ENCODE results near the gene FCHSD2. TPM values are rescaled to one million over a fixed set of nuclear protein-coding genes. Genes with fewer than 3 reads are reported as not detected.

FCHSD2 gene
- total and polyA plus RNA-seq, 2 experiments from 2014 or later, result 9.1 to 19.8 TPM

DNA sequence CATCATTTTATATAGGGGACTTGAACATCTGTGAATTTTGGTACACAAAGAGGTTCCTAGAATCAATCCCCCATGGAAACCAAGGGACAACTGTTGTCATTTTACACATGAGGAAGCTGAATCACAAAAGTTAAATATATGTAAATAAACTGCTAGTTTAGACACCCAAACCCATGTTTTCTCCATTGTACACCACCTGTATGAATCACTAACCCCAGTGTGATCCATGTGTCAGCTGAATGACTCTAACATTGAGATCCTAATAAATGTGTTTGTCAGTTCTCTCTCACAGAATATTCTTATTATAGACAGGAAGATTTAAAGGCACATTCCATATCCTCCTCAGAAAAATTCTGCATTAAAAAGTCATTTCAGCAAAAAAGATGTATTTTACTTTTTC lies 244.6 kb downstream of the FCHSD2 start:
- Histone ChIP-seq H3K9me2 (ENCODE audit: insufficient read depth) (no peaks in the 10 kb centered on the region), H3K79me2 (ENCODE audit: insufficient read depth) (no peaks in the 10 kb centered on the region), H3K9ac (no peak overlapping the region), H4K20me1 (ENCODE audit: insufficient read depth) (no peaks in the 10 kb centered on the region), H3F3A (ENCODE audit: insufficient read depth) (no peaks in the 10 kb centered on the region), H2AFZ (no peak overlapping the region), H3K36me3 (ENCODE audit: low read depth) (no peaks in the 10 kb centered on the region), H3K27me3 (replicated peaks; ENCODE audit: insufficient read depth) (no peaks in the 10 kb centered on the region), H3K9me3 (ENCODE audit: low read depth) (no peaks in the 10 kb centered on the region), H3K27ac (no peak overlapping the region), H3K4me3 (no peak overlapping the region), H3K4me2 (ENCODE audit: unreplicated experiment) (no peak overlapping the region), H3K4me1 (ENCODE audit: insufficient read depth) (no peaks in the 10 kb centered on the region)
- in situ Hi-C loops (cut with MboI), result no loop called here
- DNase-seq, result no peak
- TF ChIP-seq EZH2 (IDR thresholded peaks at IDR 0.05; ENCODE audit: insufficient read depth, poor library complexity, severe bottlenecking) (no peak), EZH2phosphoT487 (IDR thresholded peaks at IDR 0.05; ENCODE audit: insufficient read depth, low read depth) (no peak)

DNA sequence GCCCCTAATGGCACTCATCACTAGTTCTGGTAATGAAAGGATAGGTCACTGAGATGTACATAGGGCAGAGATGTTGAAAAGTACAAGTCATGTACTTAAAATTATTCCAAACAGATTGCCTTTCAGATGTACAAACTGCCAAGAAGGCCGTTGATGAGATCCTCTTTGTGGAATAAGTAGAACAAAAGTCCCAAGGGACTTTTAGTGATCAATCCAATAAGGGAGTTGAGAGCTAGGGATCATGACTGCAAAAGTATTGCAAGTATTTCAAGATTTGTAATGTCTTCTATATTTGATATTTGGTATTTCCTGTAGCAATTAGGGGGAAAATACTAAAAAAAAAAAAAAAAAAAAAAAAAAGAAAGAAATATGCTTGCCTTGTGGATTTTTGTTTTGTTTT lies 245.7 kb downstream of the FCHSD2 start:
- Histone ChIP-seq H3F3A (ENCODE audit: insufficient read depth) (no peaks in the 10 kb centered on the region), H3K27me3 (replicated peaks; ENCODE audit: insufficient read depth) (no peaks in the 10 kb centered on the region), H3K79me2 (ENCODE audit: insufficient read depth) (no peaks in the 10 kb centered on the region), H3K9me2 (ENCODE audit: insufficient read depth) (no peaks in the 10 kb centered on the region), H3K4me1 (ENCODE audit: insufficient read depth) (no peaks in the 10 kb centered on the region), H3K4me3 (no peak overlapping the region), H2AFZ (no peak overlapping the region), H3K27ac (no peak overlapping the region), H3K4me2 (ENCODE audit: unreplicated experiment) (no peak overlapping the region), H4K20me1 (ENCODE audit: insufficient read depth) (no peaks in the 10 kb centered on the region), H3K36me3 (ENCODE audit: low read depth) (no peaks in the 10 kb centered on the region), H3K9ac (no peak overlapping the region), H3K9me3 (ENCODE audit: low read depth) (no peaks in the 10 kb centered on the region)
- in situ Hi-C loops (cut with MboI), result no loop called here
- TF ChIP-seq EZH2phosphoT487 (IDR thresholded peaks at IDR 0.05; ENCODE audit: insufficient read depth, low read depth) (no peak), EZH2 (IDR thresholded peaks at IDR 0.05; ENCODE audit: insufficient read depth, poor library complexity, severe bottlenecking) (no peak)
- 47 to 52% methylated on average over 1 of the region's 1 CpG for WGBS, 2 experiments (ENCODE audit: low coverage in 1 of 2, low lambda C conversion rate in 2 of 2, missing lambda C conversion rate in 2 of 2)
- DNase-seq, result no peak

DNA sequence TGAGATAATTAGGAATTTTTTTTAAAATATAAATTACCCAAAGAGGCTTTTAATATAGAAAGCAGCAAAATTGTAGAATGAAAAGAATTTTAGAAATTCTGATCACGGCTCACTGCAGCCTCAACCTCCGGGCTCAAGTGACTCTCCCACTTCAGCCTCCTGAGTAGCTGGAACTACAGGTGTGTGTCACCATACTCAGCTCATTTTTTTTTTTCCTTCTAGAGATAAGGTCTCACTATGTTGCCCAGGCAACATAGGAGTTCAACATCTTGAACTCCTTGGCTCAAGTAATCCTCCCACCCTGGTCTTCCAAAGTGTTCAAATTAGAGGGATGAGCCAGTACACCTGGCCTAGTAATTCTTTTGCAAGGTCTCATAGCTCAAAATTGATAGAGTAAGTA lies 251.2 kb downstream of the FCHSD2 start:
- H4K20me1 ChIP-seq (ENCODE audit: insufficient read depth), result no peaks in the 10 kb centered on the region
- 97 to 100% methylated on average over 2 of the region's 2 CpGs for WGBS, 2 experiments (ENCODE audit: low coverage in 1 of 2, low lambda C conversion rate in 2 of 2, missing lambda C conversion rate in 2 of 2)
- no peaks in the 10 kb centered on the region for H3F3A ChIP-seq (ENCODE audit: insufficient read depth)
- no peak overlapping the region for H3K9ac ChIP-seq
- no peaks in the 10 kb centered on the region for H3K9me3 ChIP-seq (ENCODE audit: low read depth)
- TF ChIP-seq EZH2 (IDR thresholded peaks at IDR 0.05; ENCODE audit: insufficient read depth, poor library complexity, severe bottlenecking), result no peak
- TF ChIP-seq EZH2phosphoT487 (IDR thresholded peaks at IDR 0.05; ENCODE audit: insufficient read depth, low read depth), result no peak
- H3K4me3 ChIP-seq, result no peak overlapping the region
- H3K4me1 ChIP-seq (ENCODE audit: insufficient read depth), result no peaks in the 10 kb centered on the region
- H3K79me2 ChIP-seq (ENCODE audit: insufficient read depth), result no peaks in the 10 kb centered on the region
- H3K27me3 ChIP-seq (replicated peaks; ENCODE audit: insufficient read depth), result no peaks in the 10 kb centered on the region
- no peaks in the 10 kb centered on the region for H3K9me2 ChIP-seq (ENCODE audit: insufficient read depth)
- H3K27ac ChIP-seq, result no peak overlapping the region
- DNase-seq, result no peak
- peaks cover 16% of the 10 kb centered on the region for H3K36me3 ChIP-seq (ENCODE audit: low read depth)
- no peak overlapping the region for H2AFZ ChIP-seq
- in situ Hi-C loops (cut with MboI), result no loop called here
- no peak overlapping the region for H3K4me2 ChIP-seq (ENCODE audit: unreplicated experiment)

DNA sequence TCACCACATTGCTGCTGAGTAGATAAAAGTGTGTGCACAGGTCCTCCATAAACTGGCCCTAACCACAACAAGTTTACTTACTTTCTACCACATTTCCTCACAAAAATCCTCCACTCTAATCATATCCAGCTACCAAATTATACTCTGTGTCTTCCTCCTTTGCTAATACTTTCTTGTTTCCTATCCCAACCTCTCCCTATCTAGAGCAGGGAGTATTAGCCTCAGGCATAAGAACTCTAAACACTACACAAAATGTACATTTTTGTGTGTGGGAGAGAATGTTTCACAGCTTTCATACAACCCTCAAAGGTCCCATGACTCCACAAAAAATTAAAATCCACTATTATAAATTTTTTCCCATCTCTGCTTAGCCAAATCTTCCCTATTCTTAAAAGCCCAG lies 255.5 kb downstream of the FCHSD2 start:
- no peak overlapping the region for H3K9ac ChIP-seq
- peaks cover 16% of the 10 kb centered on the region for H3K36me3 ChIP-seq (ENCODE audit: low read depth)
- H3K27ac ChIP-seq, result no peak overlapping the region
- H2AFZ ChIP-seq, result no peak overlapping the region
- H3K9me2 ChIP-seq (ENCODE audit: insufficient read depth), result no peaks in the 10 kb centered on the region
- TF ChIP-seq EZH2 (IDR thresholded peaks at IDR 0.05; ENCODE audit: insufficient read depth, poor library complexity, severe bottlenecking) (no peak), EZH2phosphoT487 (IDR thresholded peaks at IDR 0.05; ENCODE audit: insufficient read depth, low read depth) (no peak)
- in situ Hi-C loops (cut with MboI), result no loop called here
- no peaks in the 10 kb centered on the region for H4K20me1 ChIP-seq (ENCODE audit: insufficient read depth)
- no peaks in the 10 kb centered on the region for H3K9me3 ChIP-seq (ENCODE audit: low read depth)
- H3F3A ChIP-seq (ENCODE audit: insufficient read depth), result no peaks in the 10 kb centered on the region
- no peaks in the 10 kb centered on the region for H3K79me2 ChIP-seq (ENCODE audit: insufficient read depth)
- no peak overlapping the region for H3K4me2 ChIP-seq (ENCODE audit: unreplicated experiment)
- H3K4me3 ChIP-seq, result no peak overlapping the region
- no peak for DNase-seq
- H3K4me1 ChIP-seq (ENCODE audit: insufficient read depth), result no peaks in the 10 kb centered on the region
- no peaks in the 10 kb centered on the region for H3K27me3 ChIP-seq (replicated peaks; ENCODE audit: insufficient read depth)

Data from GM23248 (cell line).